ENCODE data around the gene ATP5PO. TPM values are rescaled to one million over a fixed set of nuclear protein-coding genes. Genes with fewer than 3 reads are reported as not detected.

The ATP5PO gene
- total RNA-seq, 4 donors from 2014 or later = 261 to 560 (median 356) TPM

- DNase-seq (no peak), ATAC-seq (no peak)
- in situ Hi-C loops (cut with MboI; ENCODE audit: low sequenced_read_pairs in 4 of 4) (loop anchor here in 1 of 4 donors (25.0 kb wide), 1 partner anchor 124 kb away; the partner anchor contains the start of genes MRPS6 and SLC5A3), intact Hi-C loops (cut with DNase I; ENCODE audit: low total_unique reads) (no loop called here)
- no peak overlapping the region for H3K4me3 ChIP-seq
- peaks cover 0 to 9% of the 10 kb centered on the region in 2 donors for H3K4me1 ChIP-seq
- H3K27me3 ChIP-seq = no peaks in the 10 kb centered on the region
- TF ChIP-seq POLR2A (IDR thresholded peaks at IDR 0.05) (no peak), CTCF (IDR thresholded peaks at IDR 0.05 in 4 of 5, conservative IDR thresholded peaks at IDR 0.05 in 1 of 5) (no peak)
- no peaks in the 10 kb centered on the region for H3K36me3 ChIP-seq
- no peak overlapping the region for H3K27ac ChIP-seq
- no peaks in the 10 kb centered on the region for H3K9me3 ChIP-seq
Measured at GRCh38 chr21:33938381-33938780, 22.8 kb upstream of the ATP5PO start.

DNA sequence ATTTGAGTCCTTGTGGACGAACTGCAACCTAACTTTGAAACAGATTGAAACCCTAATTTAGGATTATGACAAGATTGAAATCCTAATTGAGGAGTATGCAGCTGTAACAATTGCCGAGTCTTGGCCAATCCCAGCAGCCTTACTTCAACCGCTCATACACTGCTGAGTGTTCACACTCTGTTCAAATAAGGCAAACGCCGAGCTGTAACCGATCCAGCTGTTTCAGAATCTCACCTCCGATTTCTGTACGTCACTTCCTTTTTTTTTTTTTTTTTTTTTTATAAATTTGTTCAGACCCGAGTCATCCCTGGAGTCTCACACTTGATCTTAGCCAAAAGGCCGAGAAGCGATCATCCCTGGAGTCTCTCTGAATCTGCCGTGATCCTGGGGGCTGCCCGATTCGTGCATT is 22.3 kb upstream of the ATP5PO start:
- DNase-seq = no peak
- intact Hi-C loops (cut with DNase I; ENCODE audit: low total_unique reads) = no loop called here
- in situ Hi-C loops (cut with MboI; ENCODE audit: low sequenced_read_pairs in 4 of 4) = loop anchor here in 1 of 4 donors (25.0 kb wide), 1 partner anchor 124 kb away; the partner anchor contains the start of genes MRPS6 and SLC5A3
- Histone ChIP-seq H3K4me1 (peaks cover 0 to 9% of the 10 kb centered on the region in 2 donors), H3K27ac (no peak overlapping the region), H3K9me3 (no peaks in the 10 kb centered on the region), H3K27me3 (no peaks in the 10 kb centered on the region), H3K36me3 (no peaks in the 10 kb centered on the region), H3K4me3 (no peak overlapping the region)
- TF ChIP-seq CTCF (IDR thresholded peaks at IDR 0.05 in 4 of 5, conservative IDR thresholded peaks at IDR 0.05 in 1 of 5) (no peak), POLR2A (IDR thresholded peaks at IDR 0.05) (peak in 1 of 2 donors; percentile 11)
- ATAC-seq = no peak

GRCh38 chr21:33937146-33937545 is 21.5 kb upstream of the ATP5PO start:
- Histone ChIP-seq H3K36me3 (no peaks in the 10 kb centered on the region), H3K4me3 (no peak overlapping the region), H3K27me3 (no peaks in the 10 kb centered on the region), H3K4me1 (peaks cover 0 to 9% of the 10 kb centered on the region in 2 donors), H3K27ac (peak overlapping the region in 1 of 4 donors; percentile 18), H3K9me3 (no peaks in the 10 kb centered on the region)
- no peak for ATAC-seq
- in situ Hi-C loops (cut with MboI; ENCODE audit: low sequenced_read_pairs in 4 of 4) (loop anchor here in 1 of 4 donors (25.0 kb wide), 1 partner anchor 125 kb away; the partner anchor contains the start of genes MRPS6 and SLC5A3), intact Hi-C loops (cut with DNase I; ENCODE audit: low total_unique reads) (no loop called here)
- DNase-seq = no peak
- TF ChIP-seq CTCF (IDR thresholded peaks at IDR 0.05 in 4 of 5, conservative IDR thresholded peaks at IDR 0.05 in 1 of 5) (no peak), POLR2A (IDR thresholded peaks at IDR 0.05) (no peak)

DNA sequence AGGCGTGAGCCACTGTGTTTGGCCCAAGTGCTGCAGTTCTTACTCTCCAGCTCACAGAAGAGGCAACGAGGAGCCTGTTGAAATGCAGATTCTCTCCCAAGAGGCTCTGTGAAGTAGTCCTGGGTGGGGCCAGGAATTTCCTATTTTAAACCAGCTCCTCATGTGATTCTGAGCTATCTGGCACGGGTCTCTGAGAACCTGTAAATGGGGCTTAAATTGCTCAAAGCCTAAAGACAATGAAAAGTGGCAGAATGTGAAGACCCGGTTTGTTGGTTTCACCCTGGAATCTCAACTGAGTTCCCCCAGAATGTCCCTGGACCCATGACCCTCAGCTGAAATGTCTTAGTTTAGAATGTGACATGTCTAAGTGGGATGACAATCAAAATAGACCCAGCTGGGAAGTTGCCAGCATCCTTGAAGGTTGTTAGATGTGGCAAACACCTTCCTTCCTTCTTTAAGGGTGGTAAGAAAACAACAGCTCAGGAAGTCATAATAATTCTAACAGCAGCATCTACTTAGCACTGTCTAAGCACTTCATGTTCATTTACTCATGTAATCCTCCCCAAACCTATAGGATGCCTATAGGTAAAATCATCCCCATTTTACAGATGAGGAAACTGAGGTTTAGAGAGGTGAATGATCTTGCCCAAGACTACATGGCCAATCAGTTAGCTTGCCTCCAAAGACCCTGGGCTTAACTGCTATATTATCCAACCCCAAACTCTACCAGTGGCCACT is 20.9 kb upstream of the ATP5PO start:
- Histone ChIP-seq H3K4me3 (no peak overlapping the region), H3K27me3 (no peaks in the 10 kb centered on the region), H3K36me3 (no peaks in the 10 kb centered on the region), H3K4me1 (peaks cover 0 to 9% of the 10 kb centered on the region in 2 donors), H3K9me3 (no peaks in the 10 kb centered on the region), H3K27ac (no peak overlapping the region)
- intact Hi-C loops (cut with DNase I; ENCODE audit: low total_unique reads) (no loop called here), in situ Hi-C loops (cut with MboI; ENCODE audit: low sequenced_read_pairs in 4 of 4) (loop anchor here in 1 of 4 donors (25.0 kb wide), 1 partner anchor 126 kb away; the partner anchor contains the start of genes MRPS6 and SLC5A3)
- peak in 1 of 2 donors; percentile 62 for ATAC-seq
- DNase-seq = peak in 1 of 2 donors; percentile 39
- no peak for TF ChIP-seq POLR2A (IDR thresholded peaks at IDR 0.05)
- no peak for TF ChIP-seq CTCF (IDR thresholded peaks at IDR 0.05 in 4 of 5, conservative IDR thresholded peaks at IDR 0.05 in 1 of 5)

All from gastrocnemius medialis (tissue), 4 donors.